GM10266 (cell line): Measurements from ENCODE around the gene CFTR.

Experiments
- DNase-seq: peaks from one replicate; pipeline ENCODE4 v3.0.0; 2012; ENCODE audit errors: extremely low spot score
- TF ChIP-seq, protein P1 (sequence below): IDR thresholded peaks from 2 replicates; pipeline ENCODE4 v1.5.1; 2012; ENCODE audit warnings: mild to moderate bottlenecking, low read depth; ENCODE audit not compliant: control insufficient read depth, insufficient read depth; ENCODE audit errors: missing control alignments

CFTR gene

DNA sequence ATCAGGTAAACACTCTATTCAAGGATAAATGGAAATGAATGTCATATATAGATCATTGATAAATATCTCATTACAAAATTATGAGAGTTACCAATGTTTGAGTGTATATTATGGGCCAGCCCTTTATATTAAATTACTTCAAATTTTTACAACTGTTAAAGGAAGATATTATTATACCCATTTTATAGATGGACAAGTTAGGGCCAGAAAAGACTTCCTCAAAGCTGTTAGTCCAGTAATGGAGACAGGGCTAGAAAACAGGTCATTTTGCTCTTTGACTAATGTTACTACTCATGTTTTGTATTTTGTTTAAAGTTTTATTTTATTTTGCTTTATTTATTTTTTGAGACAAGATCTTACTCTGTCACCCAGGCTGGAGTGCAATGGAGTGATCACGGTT lies 101.6 kb downstream of the CFTR start:
- DNase-seq: no peak
- TF ChIP-seq, protein P1, sequence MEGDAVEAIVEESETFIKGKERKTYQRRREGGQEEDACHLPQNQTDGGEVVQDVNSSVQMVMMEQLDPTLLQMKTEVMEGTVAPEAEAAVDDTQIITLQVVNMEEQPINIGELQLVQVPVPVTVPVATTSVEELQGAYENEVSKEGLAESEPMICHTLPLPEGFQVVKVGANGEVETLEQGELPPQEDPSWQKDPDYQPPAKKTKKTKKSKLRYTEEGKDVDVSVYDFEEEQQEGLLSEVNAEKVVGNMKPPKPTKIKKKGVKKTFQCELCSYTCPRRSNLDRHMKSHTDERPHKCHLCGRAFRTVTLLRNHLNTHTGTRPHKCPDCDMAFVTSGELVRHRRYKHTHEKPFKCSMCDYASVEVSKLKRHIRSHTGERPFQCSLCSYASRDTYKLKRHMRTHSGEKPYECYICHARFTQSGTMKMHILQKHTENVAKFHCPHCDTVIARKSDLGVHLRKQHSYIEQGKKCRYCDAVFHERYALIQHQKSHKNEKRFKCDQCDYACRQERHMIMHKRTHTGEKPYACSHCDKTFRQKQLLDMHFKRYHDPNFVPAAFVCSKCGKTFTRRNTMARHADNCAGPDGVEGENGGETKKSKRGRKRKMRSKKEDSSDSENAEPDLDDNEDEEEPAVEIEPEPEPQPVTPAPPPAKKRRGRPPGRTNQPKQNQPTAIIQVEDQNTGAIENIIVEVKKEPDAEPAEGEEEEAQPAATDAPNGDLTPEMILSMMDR: no peak

DNA sequence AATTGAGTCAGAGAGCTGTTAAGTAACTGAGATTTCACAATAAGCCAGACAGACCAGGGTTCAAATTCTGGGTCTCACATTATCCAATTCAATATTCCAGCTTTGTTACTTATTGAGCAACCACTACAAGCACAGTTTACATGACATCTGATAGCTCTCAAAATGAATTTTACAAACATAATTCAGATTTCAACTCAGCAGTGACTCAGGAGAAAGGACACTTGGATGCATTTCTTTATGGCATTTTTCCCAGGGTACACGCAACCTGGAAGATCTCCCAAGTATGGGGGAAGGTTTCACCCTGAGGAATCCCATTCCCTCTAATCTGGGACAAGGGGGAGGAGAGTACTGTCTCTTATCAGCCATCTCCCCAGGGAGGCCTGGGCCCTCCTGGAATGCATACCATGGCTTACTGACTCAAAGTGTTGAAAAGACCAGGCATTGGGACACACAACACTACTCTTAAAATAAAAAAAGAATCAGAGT lies 102.4 kb downstream of the CFTR start:
- DNase-seq: no peak
- TF ChIP-seq, protein P1: no peak

DNA sequence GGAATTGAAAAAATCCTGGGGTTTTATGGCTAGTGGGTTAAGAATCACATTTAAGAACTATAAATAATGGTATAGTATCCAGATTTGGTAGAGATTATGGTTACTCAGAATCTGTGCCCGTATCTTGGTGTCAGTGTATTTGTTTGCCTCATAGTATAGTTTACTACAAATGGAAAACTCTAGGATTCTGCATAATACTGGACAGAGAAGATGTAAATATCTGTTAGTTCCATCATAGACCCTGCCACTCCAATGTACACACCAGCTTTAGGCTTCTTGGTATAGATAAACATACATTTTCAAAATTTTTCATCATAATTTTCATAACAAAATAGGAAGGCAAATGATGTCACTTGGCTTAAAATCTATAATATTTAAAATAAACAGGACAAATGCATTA lies 108.1 kb downstream of the CFTR start:
- TF ChIP-seq, protein P1: no peak
- DNase-seq: no peak

DNA sequence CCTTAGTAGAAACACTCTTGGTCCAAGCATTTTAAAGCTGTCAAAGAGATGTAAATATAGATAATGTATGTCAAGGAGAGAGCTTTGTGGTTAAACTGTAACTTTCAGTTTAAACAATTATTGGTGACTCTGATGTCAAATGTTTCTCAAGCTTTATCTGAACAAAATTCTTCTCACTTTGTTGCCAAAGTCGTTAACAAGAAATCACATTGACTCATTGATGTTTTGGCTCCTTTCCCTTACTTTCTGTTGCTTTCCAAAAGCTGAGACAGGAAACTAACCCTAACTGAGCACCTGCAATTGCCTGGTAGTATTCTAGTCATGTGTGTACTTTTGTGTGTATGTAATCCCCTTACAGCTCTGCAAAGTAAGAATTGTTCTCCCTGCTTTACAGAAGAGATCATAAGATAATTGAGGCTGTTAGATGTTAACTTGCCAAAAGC lies 108.5 kb downstream of the CFTR start:
- TF ChIP-seq, protein P1: no peak
- peak; percentile 17 for DNase-seq

DNA sequence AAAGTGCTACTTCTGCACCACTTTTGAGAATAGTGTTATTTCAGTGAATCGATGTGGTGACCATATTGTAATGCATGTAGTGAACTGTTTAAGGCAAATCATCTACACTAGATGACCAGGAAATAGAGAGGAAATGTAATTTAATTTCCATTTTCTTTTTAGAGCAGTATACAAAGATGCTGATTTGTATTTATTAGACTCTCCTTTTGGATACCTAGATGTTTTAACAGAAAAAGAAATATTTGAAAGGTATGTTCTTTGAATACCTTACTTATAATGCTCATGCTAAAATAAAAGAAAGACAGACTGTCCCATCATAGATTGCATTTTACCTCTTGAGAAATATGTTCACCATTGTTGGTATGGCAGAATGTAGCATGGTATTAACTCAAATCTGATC lies 110.4 kb downstream of the CFTR start:
- TF ChIP-seq, protein P1: no peak
- DNase-seq: no peak

DNA sequence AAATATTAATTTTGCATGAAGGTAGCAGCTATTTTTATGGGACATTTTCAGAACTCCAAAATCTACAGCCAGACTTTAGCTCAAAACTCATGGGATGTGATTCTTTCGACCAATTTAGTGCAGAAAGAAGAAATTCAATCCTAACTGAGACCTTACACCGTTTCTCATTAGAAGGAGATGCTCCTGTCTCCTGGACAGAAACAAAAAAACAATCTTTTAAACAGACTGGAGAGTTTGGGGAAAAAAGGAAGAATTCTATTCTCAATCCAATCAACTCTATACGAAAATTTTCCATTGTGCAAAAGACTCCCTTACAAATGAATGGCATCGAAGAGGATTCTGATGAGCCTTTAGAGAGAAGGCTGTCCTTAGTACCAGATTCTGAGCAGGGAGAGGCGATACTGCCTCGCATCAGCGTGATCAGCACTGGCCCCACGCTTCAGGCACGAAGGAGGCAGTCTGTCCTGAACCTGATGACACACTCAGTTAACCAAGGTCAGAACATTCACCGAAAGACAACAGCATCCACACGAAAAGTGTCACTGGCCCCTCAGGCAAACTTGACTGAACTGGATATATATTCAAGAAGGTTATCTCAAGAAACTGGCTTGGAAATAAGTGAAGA lies 112.3 kb downstream of the CFTR start:
- no peak for DNase-seq
- TF ChIP-seq, protein P1: no peak

DNA sequence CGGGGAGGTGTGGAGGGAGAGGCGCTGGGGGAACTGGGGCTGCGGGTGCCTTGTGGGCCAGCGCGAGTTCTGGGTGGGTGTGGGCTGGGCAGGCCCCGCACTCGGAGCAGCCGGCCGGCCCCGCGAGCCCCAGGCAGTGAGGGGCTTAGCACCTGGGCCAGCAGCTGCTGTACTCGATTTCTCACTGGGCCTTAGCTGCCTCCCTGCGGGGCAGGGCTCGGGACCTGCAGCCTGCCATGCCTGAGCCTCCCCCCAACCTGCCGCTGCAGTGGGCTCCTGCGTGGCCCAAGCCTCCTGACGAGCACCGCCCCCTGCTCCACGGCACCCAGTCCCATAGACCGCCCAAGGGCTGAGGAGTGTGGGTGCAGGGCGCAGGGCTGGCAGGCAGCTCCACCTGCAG lies 116.3 kb downstream of the CFTR start:
- DNase-seq: no peak
- TF ChIP-seq, protein P1: no peak
